ENCODE results near the gene MRPL19. TPM values are rescaled to one million over a fixed set of nuclear protein-coding genes. Genes with fewer than 3 reads are reported as not detected.

Gene MRPL19
- total and polyA plus RNA-seq, 2 of the 13 experiments (the other 11 are each of a cell fraction or from before 2014, with no cell fraction given), result 43.2 to 163 TPM

- TF ChIP-seq SNAPC4 (CRISPR knock-in tag; IDR thresholded peaks at IDR 0.05) (no peak), REST (IDR thresholded peaks at IDR 0.05; ENCODE audit: borderline replicate concordance in 1 of 2, low read depth in 1 of 2, low read length in 2 of 2) (no peak), HMGXB4 (CRISPR knock-in tag; IDR thresholded peaks at IDR 0.05; ENCODE audit: borderline replicate concordance in 1 of 2, low read depth in 1 of 2) (peak; percentile 48 to 55; a peak in 1 of 4 replicates), ZNF816 (CRISPR knock-in tag; IDR thresholded peaks at IDR 0.05; ENCODE audit: borderline replicate concordance) (no peak), TBL1XR1 (IDR thresholded peaks at IDR 0.05; ENCODE audit: borderline replicate concordance, low read length, partially characterized antibody) (no peak)
These were observed 18.6 kb upstream of the MRPL19 start (continued) for GRCh38 chr2:75627902-75628504.

Data from HepG2 (cell line).